ENCODE data around the gene TMEM229B. TPM values are rescaled to one million over a fixed set of nuclear protein-coding genes. Genes with fewer than 3 reads are reported as not detected.

The TMEM229B gene
- total and polyA plus RNA-seq, 2 donors (not counting 1 experiment from before 2014, with no cell fraction given): 0.68 to 0.99 TPM

- Histone ChIP-seq H3K27ac (ENCODE audit: insufficient read depth, low read length) (no peak overlapping the region), H3K9me3 (ENCODE audit: control insufficient read depth, insufficient read depth, low read depth, low read length) (no peaks in the 10 kb centered on the region), H2AFZ (ENCODE audit: low read length) (no peak overlapping the region), H3K9ac (ENCODE audit: insufficient read depth, low read length) (no peak overlapping the region), H3K4me1 (ENCODE audit: control insufficient read depth, extremely low read depth, insufficient read depth, low read length) (no peaks in the 10 kb centered on the region), H3K79me2 (ENCODE audit: control insufficient read depth, insufficient read depth, low read length) (no peaks in the 10 kb centered on the region), H3K27me3 (ENCODE audit: control insufficient read depth, insufficient read depth, low read length) (peaks cover 25% of the 10 kb centered on the region), H3K4me3 (replicated peaks in 1 of 4; ENCODE audit: control extremely low read depth in 1 of 4, insufficient read depth in 1 of 4, low read depth in 3 of 4, low read length in 4 of 4) (no peak overlapping the region), H4K20me1 (ENCODE audit: control insufficient read depth, extremely low read depth, insufficient read depth, low read length) (no peaks in the 10 kb centered on the region), H3K36me3 (ENCODE audit: control insufficient read depth, insufficient read depth, low read length) (no peaks in the 10 kb centered on the region), H3K4me2 (ENCODE audit: extremely low read depth, insufficient read depth, low read length) (no peak overlapping the region)
- no peak for DNase-seq (ENCODE audit: low read depth in 2 of 2)
- TF ChIP-seq CTCF (conservative IDR thresholded peaks at IDR 0.05 in 1 of 2, IDR thresholded peaks at IDR 0.05 in 1 of 2; ENCODE audit: low read depth in 1 of 2, low read length in 2 of 2): no peak
- TF ChIP-seq EZH2 (IDR thresholded peaks at IDR 0.05; ENCODE audit: low read length, missing control alignments): no peak
These were observed 36.9 kb upstream of the TMEM229B start for GRCh38 chr14:67525389-67525788.

- TF ChIP-seq EZH2 (IDR thresholded peaks at IDR 0.05; ENCODE audit: low read length, missing control alignments) (no peak), CTCF (conservative IDR thresholded peaks at IDR 0.05 in 1 of 2, IDR thresholded peaks at IDR 0.05 in 1 of 2; ENCODE audit: low read depth in 1 of 2, low read length in 2 of 2) (no peak)
- DNase-seq (ENCODE audit: low read depth in 2 of 2): peak in 1 of 2 donors; percentile 9
- Histone ChIP-seq H3K4me3 (replicated peaks in 1 of 4; ENCODE audit: control extremely low read depth in 1 of 4, insufficient read depth in 1 of 4, low read depth in 3 of 4, low read length in 4 of 4) (no peak overlapping the region), H3K4me1 (ENCODE audit: control insufficient read depth, extremely low read depth, insufficient read depth, low read length) (no peaks in the 10 kb centered on the region), H3K79me2 (ENCODE audit: control insufficient read depth, insufficient read depth, low read length) (no peaks in the 10 kb centered on the region), H2AFZ (ENCODE audit: low read length) (no peak overlapping the region), H3K27me3 (ENCODE audit: control insufficient read depth, insufficient read depth, low read length) (peaks cover 23% of the 10 kb centered on the region), H3K36me3 (ENCODE audit: control insufficient read depth, insufficient read depth, low read length) (no peaks in the 10 kb centered on the region), H3K9ac (ENCODE audit: insufficient read depth, low read length) (no peak overlapping the region), H4K20me1 (ENCODE audit: control insufficient read depth, extremely low read depth, insufficient read depth, low read length) (no peaks in the 10 kb centered on the region), H3K4me2 (ENCODE audit: extremely low read depth, insufficient read depth, low read length) (no peak overlapping the region), H3K9me3 (ENCODE audit: control insufficient read depth, insufficient read depth, low read depth, low read length) (no peaks in the 10 kb centered on the region), H3K27ac (ENCODE audit: insufficient read depth, low read length) (no peak overlapping the region)
These were observed 36.1 kb upstream of the TMEM229B start for GRCh38 chr14:67524634-67524963.

- Histone ChIP-seq H2AFZ (ENCODE audit: low read length) (no peak overlapping the region), H3K36me3 (ENCODE audit: control insufficient read depth, insufficient read depth, low read length) (no peaks in the 10 kb centered on the region), H3K79me2 (ENCODE audit: control insufficient read depth, insufficient read depth, low read length) (no peaks in the 10 kb centered on the region), H3K27ac (ENCODE audit: insufficient read depth, low read length) (no peak overlapping the region), H4K20me1 (ENCODE audit: control insufficient read depth, extremely low read depth, insufficient read depth, low read length) (no peaks in the 10 kb centered on the region), H3K4me1 (ENCODE audit: control insufficient read depth, extremely low read depth, insufficient read depth, low read length) (no peaks in the 10 kb centered on the region), H3K4me3 (replicated peaks in 1 of 4; ENCODE audit: control extremely low read depth in 1 of 4, insufficient read depth in 1 of 4, low read depth in 3 of 4, low read length in 4 of 4) (no peak overlapping the region), H3K9me3 (ENCODE audit: control insufficient read depth, insufficient read depth, low read depth, low read length) (no peaks in the 10 kb centered on the region), H3K4me2 (ENCODE audit: extremely low read depth, insufficient read depth, low read length) (no peak overlapping the region), H3K27me3 (ENCODE audit: control insufficient read depth, insufficient read depth, low read length) (peaks cover 23% of the 10 kb centered on the region), H3K9ac (ENCODE audit: insufficient read depth, low read length) (no peak overlapping the region)
- no peak for DNase-seq (ENCODE audit: low read depth in 2 of 2)
- TF ChIP-seq EZH2 (IDR thresholded peaks at IDR 0.05; ENCODE audit: low read length, missing control alignments) (no peak), CTCF (conservative IDR thresholded peaks at IDR 0.05 in 1 of 2, IDR thresholded peaks at IDR 0.05 in 1 of 2; ENCODE audit: low read depth in 1 of 2, low read length in 2 of 2) (no peak)
These were observed 35.5 kb upstream of the TMEM229B start for GRCh38 chr14:67523764-67524633.

Measured in fibroblast of lung (primary cell).